NCI-H1930 (cell line): ENCODE data around the gene DIAPH1.
A peak's percentile ranks its signal among the peaks of the same experiment; 100 is the strongest.

Experiments
- DNase-seq, 2 experiments: peaks; one replicate each; lab custom pipeline; 2025; lab: John Stamatoyannopoulos, UW

Gene DIAPH1

DNA sequence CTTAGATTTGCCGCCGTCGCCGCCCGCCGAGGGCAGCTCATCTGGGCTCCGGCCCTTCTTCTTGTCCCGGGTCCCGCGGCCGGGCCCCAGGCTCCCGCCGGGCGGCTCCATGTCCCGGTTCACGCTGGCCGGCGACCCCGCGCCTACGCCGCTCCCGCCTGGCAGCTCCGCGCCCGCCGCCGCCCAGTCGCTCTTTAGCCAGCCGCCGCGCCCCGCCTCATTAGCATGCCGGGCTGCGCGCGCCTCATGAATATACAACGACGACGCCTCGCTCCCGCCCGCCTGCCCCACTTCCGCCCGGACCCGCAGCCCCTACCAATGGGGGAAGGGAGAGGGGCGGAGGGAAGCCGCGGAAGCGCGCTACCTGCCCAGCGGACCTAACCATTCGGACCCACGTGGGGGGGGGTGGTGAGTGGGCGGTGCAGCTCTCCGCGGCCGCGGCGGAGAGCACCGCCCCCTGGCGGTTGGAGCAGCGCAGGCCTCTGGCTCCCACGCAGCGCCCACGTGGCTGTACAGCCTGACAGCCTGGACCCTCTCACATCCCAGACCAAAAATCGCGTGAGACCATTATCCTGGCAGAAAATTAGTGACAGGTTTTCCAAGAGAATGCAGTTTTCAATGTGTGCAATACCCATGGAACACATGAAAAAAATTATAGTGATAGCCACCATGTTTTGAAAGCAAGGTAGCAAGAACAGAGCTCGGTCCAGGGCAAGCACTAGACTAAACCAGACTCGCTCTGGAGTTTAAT, at the start of gene DIAPH1:
Gene DIAPH1, minus strand, starts transcription at position 197 of the 751 bp plus-strand sequence. Its CDS starts 86 bp downstream, at position 111.
- DNase-seq, result peak; percentile 89

GRCh38 chr5:141665995-141666940, 47.5 kb upstream of the DIAPH1 start:
- no peak for DNase-seq

DNA sequence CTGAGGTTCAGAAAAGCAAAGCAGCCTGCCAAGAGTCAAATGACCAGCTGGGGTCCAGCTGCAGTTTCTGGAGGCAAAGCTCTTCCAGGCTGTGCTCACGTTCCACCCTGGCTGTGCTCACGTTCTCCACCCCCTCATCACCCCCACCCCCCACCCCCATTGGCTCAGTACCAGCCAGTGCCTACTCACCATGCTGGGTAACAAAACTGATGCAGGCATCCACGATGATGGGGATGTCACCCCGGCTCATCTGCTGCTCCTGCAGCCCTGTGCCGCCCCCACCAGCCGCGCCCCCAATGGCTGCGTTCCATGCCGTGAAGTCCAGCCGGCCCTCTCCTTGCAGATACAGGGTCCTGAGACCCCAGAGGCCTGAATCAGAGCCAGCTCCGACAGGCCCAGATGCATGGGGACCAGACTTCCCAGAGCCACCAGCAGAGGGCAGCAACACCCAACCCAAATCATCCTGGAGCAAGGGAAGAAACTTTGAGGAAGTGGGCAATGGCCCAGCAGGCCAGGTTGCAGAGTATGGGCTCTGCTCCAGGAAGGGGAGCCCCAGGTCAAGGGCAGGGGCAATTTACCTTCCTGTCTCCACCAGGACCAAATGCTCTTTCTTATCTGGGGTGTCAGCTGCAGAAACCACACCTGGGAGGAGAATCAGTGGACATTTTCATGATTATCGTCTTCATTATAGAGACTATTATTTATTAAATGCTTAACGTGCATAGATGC, 46.1 kb upstream of the DIAPH1 start:
- DNase-seq, result peak in 1 of 2 experiments; percentile 7

GRCh38 chr5:141663506-141663905, 44.7 kb upstream of the DIAPH1 start:
- no peak for DNase-seq

DNA sequence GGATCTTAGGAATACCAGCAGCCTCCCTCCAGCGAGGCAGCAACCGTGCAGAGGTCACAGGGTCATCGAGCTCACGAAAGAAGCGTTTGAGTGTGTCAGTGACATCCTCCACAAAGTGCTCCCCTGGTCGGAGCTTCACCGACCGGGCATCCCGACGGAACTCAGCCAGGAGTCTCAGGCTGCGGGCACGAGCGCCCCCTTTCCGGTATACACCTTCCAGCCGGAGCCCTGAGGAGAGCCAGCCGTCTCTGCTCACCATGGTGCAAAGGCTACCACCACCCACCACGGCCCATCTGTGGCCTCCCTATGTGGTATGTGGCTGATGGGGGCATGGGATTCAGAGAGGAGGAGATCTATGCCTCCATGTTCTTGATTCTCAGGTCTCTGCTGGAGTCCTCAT, 43.2 kb upstream of the DIAPH1 start:
- no peak for DNase-seq

DNA sequence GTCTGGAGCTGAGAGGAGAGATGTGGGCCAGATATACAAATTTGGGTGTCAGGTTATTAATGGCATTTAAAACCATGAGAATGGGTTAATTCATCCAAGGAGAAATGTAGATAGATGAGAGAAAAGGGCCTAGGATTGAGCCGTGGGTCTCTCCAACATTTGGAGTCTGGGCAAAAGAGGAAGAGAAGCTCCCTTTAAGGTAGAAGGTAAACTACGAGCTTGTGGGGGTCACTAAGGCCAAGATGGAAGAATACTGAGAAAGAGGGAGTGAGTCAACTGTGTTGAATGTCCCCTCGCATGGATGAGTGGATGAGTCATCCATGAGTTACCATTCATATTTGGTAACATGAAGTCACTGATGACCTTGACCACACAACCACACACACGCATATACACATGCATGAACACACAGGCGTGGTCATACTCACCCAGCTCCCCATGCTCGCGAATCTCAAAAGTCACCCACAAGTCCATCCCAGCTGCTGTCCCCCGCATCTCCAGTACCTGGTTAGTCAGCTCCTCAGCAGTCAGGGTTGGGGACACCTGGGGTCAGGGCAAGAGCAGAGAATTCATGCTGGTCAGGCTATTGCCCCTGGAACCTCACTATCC, 39.2 kb upstream of the DIAPH1 start:
- DNase-seq, result no peak

DNA sequence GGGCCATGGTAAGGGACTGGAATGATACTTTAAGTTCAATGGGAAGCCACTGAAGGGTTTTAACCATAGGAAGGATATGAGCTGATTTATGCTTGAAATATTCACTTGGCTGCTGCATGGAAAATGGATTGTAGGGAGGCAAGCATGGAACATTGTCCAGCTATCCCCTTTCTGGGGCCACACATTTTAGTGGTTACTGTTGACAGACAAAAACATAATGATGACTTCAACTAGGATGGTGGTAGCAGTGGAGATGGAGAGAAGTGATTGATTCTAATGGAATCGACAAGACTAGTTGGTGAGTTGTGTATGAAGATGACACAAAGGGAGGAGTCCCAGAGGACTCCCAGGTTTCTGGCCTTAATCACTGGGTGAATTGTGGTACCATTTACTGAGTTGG, 38.6 kb upstream of the DIAPH1 start:
- DNase-seq, result no peak

- DNase-seq, result no peak
Observed at GRCh38 chr5:141656396-141656795, 37.6 kb upstream of the DIAPH1 start.

DNA sequence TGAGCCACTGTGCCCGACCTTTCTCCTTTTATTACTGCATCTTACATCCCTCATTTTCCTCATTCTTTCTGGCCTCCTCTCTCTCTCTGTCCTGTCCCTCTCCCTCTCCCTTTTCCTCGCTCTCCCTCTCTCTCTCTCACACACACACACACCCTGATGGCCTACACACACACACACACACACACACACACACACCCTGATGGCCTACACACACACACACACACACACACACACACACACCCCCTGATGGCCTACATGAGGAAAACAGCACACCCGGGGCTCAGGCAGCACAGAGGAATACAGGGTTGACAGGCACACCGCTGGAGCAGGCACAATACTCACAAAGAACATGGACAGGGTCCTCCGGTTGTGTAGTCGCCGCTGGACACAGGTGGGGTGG, 36.2 kb upstream of the DIAPH1 start:
- no peak for DNase-seq

GRCh38 chr5:141654298-141654697, 35.5 kb upstream of the DIAPH1 start:
- no peak for DNase-seq

DNA sequence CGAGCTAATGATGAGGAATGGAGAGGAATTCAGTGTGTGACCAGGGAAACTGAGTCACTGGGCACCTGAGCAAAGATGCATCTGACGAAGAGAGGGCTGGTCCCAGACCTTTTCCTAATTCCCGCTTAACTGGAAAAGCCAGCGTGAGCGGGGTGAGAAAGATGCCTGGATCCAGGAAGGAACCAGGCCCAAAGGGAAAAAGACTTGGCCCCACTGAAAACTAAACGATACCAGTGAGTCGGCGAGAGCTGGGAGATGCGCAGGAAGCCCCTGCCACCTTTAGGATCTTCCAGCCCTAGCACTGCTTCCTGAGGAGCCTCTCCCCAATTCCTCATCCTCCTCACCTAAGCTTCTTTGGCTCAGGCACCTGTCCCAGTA, 32.9 kb upstream of the DIAPH1 start:
- DNase-seq, result no peak

GRCh38 chr5:141650851-141651727, 32.3 kb upstream of the DIAPH1 start, which contains the start of gene FCHSD1:
FCHSD1 (minus strand) TSS chr5:141651418; CDS start chr5:141651368, 50 bp downstream.
- peak; percentile 14 to 37 for DNase-seq

DNA sequence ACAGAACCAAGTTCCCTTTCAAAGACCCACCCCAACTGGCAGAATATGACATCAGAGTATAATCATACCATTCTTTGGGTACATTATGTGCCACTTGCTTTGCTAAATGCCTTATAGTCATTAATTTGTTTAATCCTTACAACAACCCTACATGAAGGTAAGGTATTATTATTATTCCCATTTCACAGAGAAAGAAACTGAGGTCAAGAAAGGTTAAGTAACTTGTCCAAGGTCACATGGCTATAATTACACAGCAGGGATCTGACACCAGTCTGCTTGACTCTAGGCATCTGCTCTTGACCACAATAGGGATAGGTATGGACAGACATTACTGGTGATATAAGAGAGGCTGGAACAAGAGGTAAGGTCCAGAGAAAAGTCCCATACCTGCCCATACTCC, 31.2 kb upstream of the DIAPH1 start:
- no peak for DNase-seq

DNA sequence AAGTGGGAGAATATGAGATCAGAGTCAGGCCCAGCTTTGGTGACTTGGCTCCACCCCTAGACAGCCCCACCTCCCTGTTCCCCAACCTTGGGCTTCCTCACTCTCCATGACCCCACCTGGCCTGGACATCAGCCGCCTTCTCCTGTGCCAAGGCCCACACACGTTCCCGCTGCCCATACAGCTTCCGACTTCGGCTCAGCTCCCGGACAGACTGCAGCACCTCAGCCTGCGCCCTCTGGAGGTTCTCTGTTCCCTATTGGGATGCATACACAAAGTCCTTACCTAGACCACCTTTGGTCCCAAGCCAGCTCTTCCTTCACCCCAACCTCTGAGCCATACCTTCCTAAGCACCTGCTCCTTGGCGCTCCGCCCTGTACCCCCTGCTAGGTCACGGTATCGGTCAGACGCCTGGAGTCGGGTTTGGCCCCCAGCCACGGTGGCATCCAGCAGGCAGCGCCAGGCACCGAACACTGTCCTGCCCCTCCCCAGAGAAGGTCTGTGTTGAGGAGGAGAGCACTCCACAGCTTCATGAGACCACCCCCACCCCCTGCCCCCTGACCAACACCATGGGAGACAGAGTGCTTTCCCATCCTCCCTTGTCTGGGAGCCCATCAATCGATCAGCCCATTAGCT, 30.4 kb upstream of the DIAPH1 start:
- no peak for DNase-seq

DNA sequence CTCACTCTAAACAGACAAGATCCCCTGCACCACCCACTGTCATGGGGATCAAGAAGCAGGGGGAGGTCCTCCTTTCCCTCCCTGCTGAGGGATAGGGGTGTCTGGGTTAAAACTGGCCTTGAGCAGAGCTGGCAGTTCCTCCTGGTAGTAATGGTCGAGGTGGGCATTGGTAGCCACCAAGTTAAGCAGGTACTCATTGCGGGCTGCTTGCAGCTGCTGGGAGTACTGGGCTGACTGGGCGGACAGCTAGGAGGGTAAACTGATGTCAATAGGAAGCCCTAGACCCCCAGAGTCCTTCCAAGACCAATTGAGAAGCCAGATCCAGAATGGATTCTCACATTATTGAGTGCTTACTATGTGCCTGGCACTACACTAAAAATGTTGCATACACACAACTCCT, 29.1 kb upstream of the DIAPH1 start:
- no peak for DNase-seq

DNA sequence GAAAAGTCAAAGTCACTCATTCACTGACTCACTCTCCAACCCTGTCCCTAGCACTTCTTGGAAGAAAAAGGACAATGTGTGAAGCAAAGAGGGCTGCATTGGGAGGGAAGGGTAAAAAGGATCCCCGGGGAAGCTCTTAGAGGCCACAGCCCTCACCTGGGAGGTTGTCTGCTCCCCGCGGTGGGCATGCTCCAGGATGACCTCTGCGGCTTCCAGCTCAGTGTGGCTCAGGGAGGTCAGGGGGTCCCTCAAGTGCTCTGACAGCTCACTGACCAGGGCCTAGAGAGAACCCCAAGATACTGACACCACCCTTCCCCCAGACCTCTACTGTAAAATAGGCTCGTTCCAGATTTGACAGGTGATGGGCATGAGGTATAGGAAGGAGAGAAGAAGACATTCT, 28.4 kb upstream of the DIAPH1 start:
- DNase-seq, result no peak

GRCh38 chr5:141646026-141646425, 27.2 kb upstream of the DIAPH1 start:
- DNase-seq, result no peak

DNA sequence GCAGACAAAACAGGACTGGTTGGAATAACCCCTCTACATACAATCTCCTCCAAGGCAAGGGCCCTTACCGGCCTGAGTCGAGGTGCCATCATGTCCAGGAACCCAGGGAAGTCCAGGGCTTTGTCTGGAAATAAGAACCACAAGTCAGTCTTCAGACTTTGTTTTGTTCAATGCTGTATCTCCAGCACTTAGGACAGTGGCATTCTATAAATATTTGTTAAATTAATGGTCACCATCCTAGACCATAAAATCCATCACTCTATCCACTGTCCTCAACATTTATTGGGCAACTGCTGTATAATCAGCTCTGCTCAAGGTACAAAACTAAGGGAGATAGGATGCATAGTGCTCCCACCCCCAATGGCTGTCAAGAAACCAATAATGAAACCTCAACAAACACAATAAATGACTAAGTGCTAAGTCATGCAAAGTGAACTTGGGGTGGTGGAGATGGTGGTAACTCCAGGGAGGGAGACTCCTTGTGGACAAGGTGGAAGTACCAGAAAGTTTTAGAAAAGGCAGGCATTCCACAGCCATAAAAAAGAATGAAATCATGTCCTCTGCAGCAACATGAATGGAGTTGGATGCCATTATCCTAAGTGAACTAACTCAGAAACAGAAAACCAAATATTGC, 23.0 kb upstream of the DIAPH1 start:
- no peak for DNase-seq

DNA sequence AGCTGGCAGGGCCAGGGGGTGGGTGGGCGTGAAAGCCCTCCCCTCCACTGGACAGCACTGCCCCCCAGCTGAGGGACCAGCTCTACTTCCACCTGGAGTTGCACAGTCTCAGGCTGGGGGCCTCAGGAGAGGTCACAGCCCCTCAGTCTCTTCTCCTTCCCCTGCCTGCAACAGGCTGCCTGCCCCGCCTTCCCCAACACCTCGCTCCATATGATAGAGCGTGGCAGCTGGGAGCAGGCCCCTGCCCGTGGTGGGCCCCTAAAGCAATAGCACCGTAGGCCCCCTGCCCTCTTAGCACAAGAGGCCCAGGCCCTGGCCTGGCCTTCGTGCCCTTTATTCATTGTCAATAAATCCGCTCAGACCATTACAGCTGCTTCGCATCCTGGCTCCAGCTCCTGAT, 21.9 kb upstream of the DIAPH1 start:
- no peak for DNase-seq

DNA sequence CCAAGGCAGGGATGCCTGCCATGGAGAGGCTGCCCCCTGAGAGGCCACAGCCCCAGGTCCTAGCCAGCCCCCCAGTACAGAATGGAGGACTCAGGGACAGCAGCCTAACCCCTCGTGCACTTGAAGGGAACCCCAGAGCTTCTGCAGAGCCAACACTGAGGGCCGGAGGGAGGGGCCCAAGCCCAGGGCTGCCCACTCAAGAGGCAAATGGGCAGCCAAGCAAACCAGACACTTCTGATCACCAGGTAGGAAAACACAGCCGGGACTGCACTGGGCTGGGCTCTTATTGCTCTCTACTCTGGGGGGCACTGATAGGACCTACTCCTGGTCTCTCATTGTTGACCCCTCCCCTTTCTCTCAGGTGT, 21.2 kb upstream of the DIAPH1 start:
- DNase-seq, result no peak
